ENCODE data around the gene BEND3.
A peak's percentile ranks its signal among the peaks of the same experiment; 100 is the strongest.
"Not testable (repeated sequence)": the region's sequence is repeated elsewhere in the genome, so short reads cannot be mapped to it uniquely, and the experiment has no call there.

The BEND3 gene

DNA sequence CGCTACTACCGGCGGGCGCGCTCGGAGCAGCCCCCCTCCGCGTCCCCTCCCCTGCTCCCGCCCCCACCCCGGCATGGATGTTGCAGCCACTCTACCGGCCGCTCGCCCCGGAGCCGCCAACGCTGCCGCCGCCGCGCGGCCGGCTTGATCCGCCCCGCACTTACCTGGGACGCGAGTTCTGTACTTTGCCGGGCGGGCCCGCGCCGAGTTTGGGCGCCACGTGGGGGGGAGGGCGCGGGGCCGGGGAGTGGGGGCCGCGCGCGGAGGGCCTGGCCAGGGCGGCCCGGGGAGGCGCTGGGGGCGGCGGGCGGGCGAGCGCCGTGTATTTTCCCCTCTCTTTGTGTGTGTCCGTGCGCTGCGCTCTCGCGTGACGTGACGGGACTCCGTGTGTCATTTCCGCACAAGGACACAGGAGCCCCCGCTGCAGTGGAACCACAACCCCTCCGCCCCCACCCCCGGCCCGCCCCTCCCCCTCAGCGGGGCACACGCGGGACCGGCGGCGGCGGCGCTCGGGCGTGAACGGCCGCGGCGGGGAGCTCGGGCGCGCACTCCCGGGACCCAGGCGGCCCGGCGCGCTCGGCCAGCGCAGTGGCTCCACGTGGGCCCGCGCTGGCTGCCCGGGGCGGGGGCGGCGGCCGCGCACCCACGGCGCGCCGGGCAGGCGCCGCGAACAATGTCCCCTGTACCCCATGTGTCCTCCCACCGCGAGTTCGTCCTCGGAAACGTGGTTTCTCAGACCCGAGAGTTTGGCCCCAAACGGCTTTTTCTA lies at the start of gene BEND3:
Gene BEND3, minus strand, starts transcription at position 590 of the 769 bp plus-strand sequence. CDS start 16,230 bp downstream, outside the sequence.
- DNase-seq, result peak; percentile 11 to 77

DNA sequence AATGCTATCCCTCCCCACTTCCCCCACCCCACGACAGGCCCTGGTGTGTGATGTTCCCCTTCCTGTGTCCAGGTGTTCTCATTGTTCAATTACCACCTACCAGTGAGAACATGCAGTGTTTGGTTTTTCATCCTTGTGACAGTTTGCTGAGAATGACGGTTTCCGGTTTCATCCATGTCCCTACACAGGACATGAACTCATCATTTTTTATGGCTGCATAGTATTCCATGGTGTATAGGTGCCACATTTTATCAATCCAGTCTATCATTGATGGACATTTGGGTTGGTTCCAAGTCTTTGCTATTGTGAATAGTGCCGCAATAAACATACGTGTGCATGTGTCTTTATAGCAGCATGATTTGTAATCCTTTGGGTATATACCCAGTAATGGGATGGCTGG lies 49.0 kb upstream of the BEND3 start:
- not testable (repeated sequence) for DNase-seq

DNA sequence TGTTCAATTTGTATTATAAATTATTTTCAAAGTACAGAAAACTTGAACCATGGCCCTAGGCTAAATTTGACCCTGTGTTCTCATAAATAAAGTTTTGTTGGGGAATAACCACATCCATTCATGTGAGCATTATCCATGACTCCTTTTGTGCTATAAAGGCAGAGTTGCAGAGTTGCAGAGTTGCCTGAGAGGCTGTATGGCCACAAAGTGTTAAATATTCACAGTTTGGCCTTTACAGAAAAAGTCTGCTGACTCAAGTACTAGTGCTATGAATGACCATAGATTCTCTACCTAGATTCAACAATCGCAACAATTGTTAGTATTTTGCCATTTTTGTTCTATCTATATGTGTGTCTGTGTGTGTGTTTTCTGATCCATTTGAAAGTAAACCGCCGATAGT lies 46.2 kb upstream of the BEND3 start:
- DNase-seq, result no peak

DNA sequence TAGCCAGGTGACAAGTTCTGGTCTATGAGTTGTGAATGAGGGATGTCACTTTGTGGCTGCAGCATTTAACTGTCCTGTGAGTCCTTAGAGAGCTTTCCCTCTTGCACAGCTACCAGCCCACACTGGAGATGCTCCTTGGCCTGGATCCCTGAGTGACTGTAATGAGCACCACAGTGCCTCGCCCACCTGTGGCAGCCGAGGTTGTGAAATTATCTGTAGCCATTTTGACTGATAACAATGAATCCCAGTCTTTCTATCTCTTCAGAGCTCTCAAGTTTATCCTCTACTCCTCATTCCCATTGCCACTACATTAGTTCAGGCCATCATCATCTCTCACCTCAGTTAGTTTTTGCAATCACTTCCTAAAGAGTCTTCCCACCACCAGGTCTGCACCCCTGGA lies 41.3 kb upstream of the BEND3 start:
- no peak for DNase-seq

DNA sequence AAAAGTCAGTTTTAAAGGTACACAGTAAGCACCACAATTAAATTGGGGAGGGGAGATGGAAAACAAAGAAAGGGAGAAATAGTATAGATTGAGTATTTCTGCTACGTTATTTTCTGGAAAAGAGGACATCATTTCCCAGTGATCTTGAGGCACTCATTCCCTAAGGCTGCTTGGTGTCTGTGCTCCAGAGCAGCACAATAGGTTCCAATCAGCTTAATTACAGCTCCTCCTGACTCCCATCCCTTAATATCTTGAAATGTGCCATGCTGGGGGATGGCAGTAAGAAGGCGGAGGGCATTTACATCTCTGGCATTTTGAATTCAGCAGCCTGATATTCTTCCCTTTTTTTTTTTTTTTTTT lies 39.5 kb upstream of the BEND3 start:
- DNase-seq, result no peak

DNA sequence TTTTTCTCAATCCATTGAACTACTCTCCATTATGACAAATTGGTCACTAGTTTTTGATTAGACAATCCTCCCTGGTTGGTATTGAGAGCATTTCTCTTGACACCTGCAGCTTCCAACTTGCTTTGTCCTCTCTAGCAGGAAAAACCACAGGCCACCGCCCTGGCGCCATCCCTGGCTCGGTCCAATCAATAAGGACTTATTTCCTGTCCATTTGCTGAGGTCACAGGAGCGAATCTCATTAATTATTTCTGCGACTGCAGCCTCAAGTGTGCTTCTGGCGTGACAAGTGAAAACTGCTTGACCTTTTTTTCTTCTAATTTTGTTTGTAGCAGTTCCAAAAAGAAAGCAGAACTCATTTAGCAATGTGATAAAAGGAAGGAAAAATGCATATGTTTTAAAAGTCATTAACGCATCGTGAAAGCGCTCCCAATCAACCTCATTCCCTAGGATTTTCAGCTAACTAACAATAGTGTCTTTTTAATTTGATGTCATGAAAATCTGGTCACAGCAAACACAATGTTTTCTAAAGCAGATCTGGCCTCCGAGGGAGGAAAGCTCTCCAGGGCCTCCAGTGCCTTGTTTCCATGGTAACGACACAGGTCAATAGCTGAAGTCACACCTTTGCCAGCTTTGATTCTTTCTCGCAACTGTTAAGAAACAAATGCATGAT lies 39.0 kb upstream of the BEND3 start:
- DNase-seq, result no peak

DNA sequence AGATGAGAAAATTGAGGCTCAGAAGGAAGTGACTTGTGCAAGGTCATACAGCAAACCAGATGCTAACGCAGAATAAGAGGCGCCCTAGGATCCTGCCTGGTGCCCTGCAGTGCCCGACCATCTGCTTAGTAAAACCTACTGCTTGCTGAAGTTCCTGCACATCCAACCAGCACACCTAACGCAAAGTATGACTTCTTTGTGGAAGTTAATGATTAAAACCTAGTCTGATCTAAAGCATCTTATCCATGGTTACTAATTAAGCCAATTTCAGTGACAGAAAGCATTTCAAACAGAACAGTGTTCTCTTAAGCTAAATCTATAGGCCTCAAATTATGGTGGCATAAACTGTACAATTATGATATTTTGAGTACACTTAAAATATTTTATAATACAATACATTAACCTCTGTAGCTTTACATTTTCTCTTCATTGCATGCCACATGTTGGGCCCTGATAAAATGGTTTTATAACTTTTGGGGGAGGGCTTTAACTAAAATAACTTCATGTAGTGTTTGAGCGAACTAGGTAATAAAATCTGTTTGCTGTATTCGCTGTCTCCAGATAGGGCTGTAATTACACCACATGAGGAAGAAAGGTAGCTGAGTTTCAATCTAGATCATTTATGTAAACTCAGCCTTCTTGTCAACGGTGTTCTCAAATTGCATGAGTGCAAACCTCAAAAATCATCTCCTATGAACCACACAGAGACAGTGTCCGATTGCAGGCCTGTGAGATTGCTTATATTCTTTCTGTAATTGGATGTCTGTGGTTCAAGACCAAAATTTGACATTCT lies 37.5 kb upstream of the BEND3 start:
- peak; percentile 14 to 59 for DNase-seq

DNA sequence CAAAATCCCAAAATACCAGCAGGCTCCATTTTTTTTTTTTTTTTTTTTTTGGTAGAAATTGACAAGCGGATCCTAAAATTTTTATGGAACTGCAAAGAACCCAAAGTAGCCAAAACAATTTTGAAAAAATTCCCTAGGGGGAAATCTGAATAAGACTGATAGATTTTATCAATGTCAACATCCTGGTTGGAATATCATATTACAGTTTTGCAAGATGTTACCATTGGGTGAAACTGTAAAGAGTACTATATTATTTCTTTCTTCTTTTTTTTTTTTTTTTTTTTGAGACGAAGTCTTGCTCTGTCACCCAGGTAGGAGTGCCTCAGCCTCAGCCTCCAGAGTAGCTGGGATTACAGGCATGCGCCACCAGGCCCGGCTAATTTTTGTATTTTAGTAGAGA lies 29.4 kb upstream of the BEND3 start:
- no peak for DNase-seq

DNA sequence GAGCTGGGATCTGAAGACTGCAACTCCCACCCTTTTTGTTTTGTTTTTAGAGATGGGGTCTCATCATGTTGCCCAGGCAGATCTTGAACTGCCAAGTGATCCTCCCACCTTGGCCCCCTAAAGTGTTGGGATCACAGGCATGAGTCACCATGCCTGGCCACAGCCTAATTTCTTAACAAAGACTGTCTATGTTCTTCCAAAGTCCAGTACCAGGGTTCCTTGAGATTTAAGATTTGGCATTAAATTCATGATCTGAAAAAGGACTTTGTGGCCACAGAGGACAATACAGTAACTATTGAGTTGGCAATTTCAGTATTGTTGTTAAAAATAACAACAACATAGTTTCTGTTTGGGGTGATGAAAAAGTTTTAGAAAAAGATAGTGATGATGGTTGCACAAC lies 28.7 kb upstream of the BEND3 start:
- no peak for DNase-seq

DNA sequence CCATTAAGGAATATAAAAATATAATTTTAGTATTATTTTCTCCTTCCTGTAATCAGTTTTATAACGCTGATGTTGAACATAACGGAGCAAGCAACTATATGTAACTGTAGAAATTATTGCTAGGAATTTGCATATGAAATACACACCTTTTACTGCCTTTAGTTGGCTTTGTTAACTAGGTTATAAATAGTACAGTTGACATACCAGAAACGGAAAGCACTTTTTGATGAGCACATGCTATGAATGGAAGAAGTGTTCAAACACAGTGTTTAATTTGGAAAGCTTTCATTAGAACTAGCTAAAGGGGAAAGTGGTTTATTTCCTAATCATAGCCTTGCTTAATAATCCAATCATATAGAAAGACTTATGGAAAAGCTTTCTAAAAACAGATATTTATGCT lies 25.3 kb upstream of the BEND3 start:
- DNase-seq, result peak; percentile 12 to 44

DNA sequence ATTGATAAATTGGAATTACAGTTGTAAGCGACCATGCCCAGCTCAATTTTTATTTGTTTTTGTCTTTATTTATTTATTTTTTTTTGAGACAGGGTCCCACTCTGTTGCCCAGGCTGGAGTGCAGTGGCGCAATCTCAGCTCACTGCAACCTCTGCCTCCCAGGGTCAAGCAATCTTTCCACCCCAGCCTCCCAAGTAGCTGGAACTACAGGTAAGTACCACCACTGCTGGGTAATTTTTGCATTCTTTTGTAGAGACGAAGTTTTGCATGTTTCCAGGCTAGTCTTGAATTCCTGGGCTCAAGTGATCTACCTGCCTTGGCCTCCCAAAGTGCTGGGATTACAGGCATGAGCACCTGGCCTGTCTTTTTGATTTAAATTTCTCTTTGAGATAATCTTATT lies 21.0 kb upstream of the BEND3 start:
- not testable (repeated sequence) for DNase-seq

DNA sequence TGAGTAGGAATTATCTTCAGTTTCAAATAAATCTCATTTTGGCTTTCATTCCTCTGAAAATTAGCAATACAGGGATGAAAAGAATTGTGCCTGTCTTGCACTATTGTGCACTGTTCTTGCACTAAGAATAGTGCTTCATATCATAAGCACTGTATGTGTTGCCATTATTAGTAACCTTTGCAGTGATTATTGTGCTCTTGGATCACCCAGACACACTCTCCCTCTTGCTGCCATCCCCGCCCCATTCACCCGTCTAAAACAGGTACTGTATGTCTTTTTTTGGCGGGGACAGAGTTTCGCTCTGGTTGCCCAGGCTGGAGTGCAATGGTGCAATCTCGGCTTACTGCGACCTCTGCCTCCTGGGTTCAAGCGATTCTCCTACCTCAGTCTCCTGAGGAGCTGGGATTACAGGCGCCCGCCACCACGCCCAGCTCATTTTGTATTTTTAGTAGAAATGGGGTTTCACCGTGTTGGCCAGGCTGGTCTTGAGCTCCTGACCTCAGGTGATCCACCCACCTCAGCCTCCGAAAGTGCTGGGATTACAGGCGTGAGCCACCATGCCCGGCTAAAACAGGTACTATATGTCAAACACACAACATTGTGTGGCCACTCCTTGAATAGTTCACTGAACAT lies 19.8 kb upstream of the BEND3 start:
- DNase-seq, result not testable (repeated sequence)

DNA sequence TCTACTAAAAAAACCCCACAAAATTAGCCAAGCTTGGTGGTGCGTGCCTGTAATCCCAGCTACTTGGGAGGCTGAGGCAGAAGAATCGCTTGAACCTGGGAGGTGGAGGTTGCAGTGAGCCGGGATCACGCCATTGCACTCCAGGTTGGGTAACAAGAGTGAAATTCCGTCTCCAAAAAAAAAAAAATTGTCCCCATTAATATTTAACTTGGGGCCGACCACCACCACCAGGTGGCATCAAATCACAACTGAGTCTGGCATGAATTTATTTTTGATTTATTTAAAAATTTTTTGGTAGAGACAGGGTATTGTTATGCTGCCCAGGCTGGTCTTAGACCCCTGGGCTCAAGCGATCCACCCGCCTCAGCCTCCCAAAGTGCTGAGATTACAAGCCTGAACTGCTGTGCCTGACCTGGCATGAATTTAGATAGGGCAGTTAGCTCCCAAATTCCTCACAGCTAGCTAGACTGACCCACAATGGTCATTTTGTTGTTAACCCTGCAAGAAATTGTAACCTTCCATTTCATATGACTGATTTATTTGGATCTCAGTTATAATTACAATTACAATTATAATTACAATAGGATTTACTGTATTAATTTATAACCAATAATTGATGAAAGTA lies 17.1 kb upstream of the BEND3 start:
- peak; percentile 7 to 45 for DNase-seq

DNA sequence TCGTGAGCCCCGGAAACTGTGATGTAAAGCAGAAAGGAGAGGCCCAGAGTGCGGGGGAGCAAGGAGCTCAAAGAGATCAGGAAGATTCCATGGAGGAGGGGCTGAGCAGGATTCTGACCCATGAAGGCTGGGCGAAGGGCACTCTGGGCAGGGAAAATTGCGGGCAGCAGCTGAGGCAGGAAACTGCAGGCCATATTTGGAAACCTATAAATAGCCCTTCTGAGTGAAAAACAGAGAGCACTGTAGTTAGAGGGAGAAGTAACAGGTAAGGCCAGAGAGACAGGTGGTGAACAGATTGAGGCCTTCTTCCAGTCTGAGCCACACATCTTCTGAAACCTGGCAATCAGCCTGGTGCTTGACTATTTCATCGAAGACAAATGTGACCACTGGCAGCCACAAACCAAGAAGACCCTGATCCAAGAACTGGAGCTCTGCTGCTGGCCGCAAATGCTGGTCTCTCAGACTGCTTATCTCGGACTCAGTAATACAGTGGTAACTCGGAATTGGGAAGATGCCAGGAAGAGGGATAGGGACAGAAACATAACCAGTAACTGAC lies 14.1 kb upstream of the BEND3 start:
- peak in 1 of 2 experiments; percentile 28 for DNase-seq

DNA sequence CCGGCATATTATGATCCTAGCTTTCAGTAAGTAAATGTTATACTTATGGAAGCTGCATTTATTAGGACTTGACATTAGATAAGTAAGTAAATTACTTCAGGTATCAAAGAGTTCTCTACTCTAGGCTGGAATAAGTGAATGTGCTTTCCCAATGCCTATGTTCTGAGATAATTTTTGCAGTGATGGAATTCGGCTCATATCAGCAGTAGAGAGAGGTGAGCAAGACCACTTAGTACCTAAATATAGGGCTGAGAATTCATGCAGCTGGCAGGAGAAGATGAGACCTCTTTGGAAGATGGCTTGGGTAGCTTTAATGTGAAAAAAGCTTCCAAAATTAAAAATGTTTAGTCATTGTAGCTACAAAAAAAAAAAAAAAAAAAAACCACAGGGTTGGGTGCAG lies 13.3 kb upstream of the BEND3 start:
- no peak for DNase-seq

DNA sequence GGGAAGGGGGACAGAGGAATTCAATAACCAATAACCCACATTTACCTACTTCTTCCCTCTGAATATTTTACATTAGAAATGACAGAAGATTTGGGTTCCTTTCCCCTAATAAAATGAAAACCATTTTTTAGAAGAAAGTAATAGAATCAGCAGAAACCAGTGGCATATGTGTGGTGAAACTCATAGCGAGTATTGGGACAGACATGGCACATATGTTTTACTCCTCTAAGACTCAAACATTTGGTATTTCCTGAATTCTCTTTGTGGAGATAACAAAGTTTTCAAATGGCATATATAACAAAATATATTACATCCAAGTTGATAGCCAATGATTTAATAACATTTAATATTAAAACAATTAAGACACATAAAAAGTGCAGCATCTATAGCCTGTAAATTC lies 12.9 kb upstream of the BEND3 start:
- no peak for DNase-seq

DNA sequence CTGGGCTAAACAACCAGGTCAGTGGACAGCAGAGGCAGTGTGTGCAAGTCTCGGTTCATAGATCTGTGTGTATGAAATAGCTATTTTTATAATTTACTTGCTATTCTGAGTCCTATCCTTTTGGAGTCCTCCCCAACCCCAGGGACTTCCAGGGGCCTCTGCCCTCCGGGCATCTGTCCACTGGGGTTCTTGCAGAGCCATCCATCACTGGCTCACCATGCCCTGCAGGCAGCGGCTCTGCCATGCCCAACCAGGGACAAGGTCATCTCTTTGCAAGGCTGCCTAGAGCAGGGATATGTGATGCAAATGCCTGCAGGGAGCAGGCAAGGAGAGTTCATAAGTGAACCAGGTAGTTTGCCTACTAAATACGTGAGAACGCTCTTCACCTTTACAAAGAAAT lies 10.5 kb upstream of the BEND3 start:
- peak in 1 of 2 experiments; percentile 43 for DNase-seq

DNA sequence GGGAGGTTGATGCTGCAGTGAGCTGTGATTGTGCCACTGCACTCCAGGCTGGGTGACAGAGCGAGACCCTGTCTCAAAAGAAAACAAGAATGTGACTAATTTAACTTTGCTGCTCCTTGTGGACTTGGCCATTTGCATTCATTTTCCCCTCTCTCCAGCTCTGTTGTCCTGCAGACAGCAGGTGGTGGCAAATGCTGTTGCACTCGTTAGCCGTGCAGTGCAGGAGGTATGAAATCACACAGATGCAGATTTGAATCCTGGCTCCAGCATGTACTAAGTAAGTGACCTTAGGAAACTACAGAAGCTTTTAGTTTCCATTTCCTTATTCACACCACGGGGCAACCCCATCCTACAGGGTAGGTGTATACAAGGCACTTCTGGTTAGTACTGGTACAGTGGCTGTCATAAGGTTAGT lies 9.6 kb upstream of the BEND3 start:
- DNase-seq, result peak; percentile 48 to 70

DNA sequence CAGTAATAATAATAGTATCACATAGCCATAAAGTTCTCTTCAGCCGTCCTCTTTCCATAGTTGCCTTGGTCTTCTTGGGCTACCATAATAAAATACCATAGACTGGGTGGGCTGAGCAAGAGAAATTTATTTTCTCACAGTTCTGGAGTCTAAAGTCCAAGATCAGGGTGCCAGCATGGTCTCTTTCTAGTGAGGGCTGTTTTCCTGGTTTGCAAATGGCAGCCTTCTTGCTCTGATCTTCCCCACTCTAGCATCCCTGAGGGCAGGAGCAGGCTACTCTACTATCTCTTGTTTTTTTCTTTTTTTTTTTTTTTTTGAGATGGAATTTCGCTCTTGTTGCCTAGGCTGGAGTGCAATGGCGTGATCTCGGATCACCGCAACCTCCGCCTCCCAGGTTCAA lies 8.2 kb upstream of the BEND3 start:
- no peak for DNase-seq

DNA sequence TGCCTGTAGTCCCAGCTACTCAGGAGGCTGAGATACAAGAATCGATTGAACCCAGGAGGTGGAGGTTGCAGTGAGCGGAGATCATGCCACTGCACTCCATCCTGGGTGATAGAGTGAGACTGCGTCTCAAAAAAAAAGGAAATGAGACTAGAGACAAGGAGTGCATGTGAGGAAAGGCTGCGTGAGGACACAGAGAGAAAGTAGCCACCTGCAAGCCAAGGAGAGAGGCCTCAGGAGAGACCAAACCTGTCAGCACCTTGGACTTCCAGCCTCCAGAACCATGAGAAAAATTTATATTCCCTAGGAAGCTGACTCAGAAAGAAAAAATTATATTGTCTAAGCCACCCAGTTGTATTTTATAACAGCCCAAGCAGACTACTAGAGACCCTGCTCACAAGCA lies 7.4 kb upstream of the BEND3 start:
- DNase-seq, result no peak

DNA sequence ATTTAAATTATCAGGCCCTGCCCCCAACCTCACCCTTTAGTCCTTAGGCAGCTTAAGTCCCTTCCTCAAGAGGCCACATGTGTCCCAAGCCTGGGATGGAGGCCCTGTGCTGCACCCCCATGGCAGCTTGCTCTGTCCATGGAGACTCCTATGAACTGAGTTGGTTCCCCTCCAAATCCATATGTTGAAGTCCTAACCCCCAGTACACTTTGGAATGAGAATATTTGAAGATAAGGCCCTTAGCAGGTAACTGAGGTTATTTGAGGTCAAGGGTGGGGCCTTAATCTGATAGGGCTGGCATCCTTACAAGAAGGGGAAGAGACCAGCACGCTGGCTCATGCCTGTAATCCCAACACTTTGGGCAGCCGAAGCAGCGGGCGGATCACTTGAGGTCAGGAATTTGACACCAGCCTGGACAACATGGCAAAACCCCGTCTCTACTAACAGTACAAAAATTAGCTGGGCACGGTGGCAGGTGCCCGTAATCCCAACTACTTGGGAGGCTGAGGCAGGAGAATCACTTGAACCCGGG lies 6.7 kb upstream of the BEND3 start:
- no peak for DNase-seq

DNA sequence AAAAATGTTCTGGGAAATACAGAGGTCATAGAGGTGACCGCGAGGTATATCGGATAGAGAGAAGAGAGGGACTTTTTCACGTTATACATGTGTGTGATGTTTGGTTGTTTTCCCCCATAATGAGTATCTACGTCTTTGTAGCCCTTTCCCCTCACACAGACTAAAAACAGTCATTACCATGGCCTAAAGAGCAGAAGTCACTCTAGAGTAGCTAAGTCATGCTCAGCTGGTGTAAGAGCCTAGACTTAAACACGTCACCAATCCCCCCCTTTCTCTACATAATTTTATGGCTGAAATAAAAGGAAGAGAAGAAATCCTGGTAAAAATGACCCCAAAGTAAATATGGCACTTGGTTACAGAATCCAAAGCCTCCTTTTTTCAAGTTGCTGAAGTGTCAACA lies 6.0 kb upstream of the BEND3 start:
- no peak for DNase-seq

All from NCI-H526 (cell line).